Lower leg skin (tissue), 4 donors: Measurements from ENCODE around the gene ZNF385D. TPM values are rescaled to one million over a fixed set of nuclear protein-coding genes. Genes with fewer than 3 reads are reported as not detected.

Experiments used
- DNase-seq, 2 donors: peaks; one replicate each; pipeline ENCODE4 v3.0.0-alpha.2; 2019; ENCODE audit warnings: low spot score in 2 of 2
- H3K4me3 ChIP-seq: fragments of 200-600 bp; sonication (generic); 2 replicates; pipeline ENCODE4 v1.5.1; 2017; ENCODE audit warnings: mild to moderate bottlenecking, low read depth; ENCODE audit not compliant: poor library complexity, severe bottlenecking
- CTCF ChIP-seq, 3 donors: fragments of 450-650 bp; IDR thresholded peaks; one replicate each; pipeline ENCODE4 v1.5.1; 2016; ENCODE audit warnings: antibody characterized with exemption in 3 of 3, mild to moderate bottlenecking in 3 of 3, moderate library complexity in 2 of 3
- POLR2A ChIP-seq, 2 donors: fragments of 450-650 bp; IDR thresholded peaks; one replicate each; pipeline ENCODE4 v1.6.1; 2016 to 2017; ENCODE audit warnings: antibody characterized with exemption in 2 of 2, mild to moderate bottlenecking in 1 of 2, moderate library complexity in 1 of 2
- WGBS, 2 donors: methylation state at CpG; one replicate each; pipeline ENCODE4 v1.1.5; 2018; 5-methylcytosine and 5-hydroxymethylcytosine counted together
- intact Hi-C: fragments of 100-400 bp; cut with DNase I; formaldehyde crosslinking; loops from one replicate; pipeline ENCODE4 v1.15.0; 2023; ENCODE audit warnings: low total_unique reads
- total RNA-seq, 4 donors: library from RNA; depleted of rRNA; stranded (reverse); fragments of >200 nt; gene quantifications; one replicate each; pipeline ENCODE4 v1.1.0, GENCODE V29; 2016

Gene ZNF385D
- total RNA-seq, 4 donors from 2014 or later: 0.38 to 4.2 (median 2.1) TPM

- WGBS, 2 donors: 83 to 85% methylated on average over 1 of the region's 1 CpG
- DNase-seq: no peak
- TF ChIP-seq CTCF (IDR thresholded peaks at IDR 0.05): no peak
- TF ChIP-seq POLR2A (IDR thresholded peaks at IDR 0.05): no peak
- intact Hi-C loops: no loop called here
- H3K4me3 ChIP-seq: no peak overlapping the region
These were observed 266.2 kb downstream of the ZNF385D start for GRCh38 chr3:21484828-21485144.

GRCh38 chr3:21484057-21484827, 266.8 kb downstream of the ZNF385D start:
- H3K4me3 ChIP-seq: no peak overlapping the region
- TF ChIP-seq CTCF (IDR thresholded peaks at IDR 0.05) (no peak), POLR2A (IDR thresholded peaks at IDR 0.05) (no peak)
- WGBS, 2 donors: 67 to 73% methylated on average over 5 of the region's 5 CpGs
- intact Hi-C loops: no loop called here
- DNase-seq: peak in 1 of 2 donors; percentile 14

GRCh38 chr3:21481991-21482390, 269.0 kb downstream of the ZNF385D start:
- no peak overlapping the region for H3K4me3 ChIP-seq
- DNase-seq: no peak
- intact Hi-C loops: no loop called here
- 88 to 100% methylated on average over 1 of the region's 1 CpG for WGBS, 2 donors
- TF ChIP-seq POLR2A (IDR thresholded peaks at IDR 0.05) (no peak), CTCF (IDR thresholded peaks at IDR 0.05) (no peak)

GRCh38 chr3:21477541-21478288, 273.3 kb downstream of the ZNF385D start:
- TF ChIP-seq POLR2A (IDR thresholded peaks at IDR 0.05) (no peak), CTCF (IDR thresholded peaks at IDR 0.05) (no peak)

GRCh38 chr3:21466476-21466875, 284.5 kb downstream of the ZNF385D start:
- DNase-seq: no peak
- intact Hi-C loops: no loop called here
- 37 to 94% methylated on average over 1 of the region's 1 CpG for WGBS, 2 donors
- no peak for TF ChIP-seq POLR2A (IDR thresholded peaks at IDR 0.05)
- no peak for TF ChIP-seq CTCF (IDR thresholded peaks at IDR 0.05)
- H3K4me3 ChIP-seq: no peak overlapping the region

More at GRCh38 chr3:21477541-21478288, 273.3 kb downstream of the ZNF385D start:
- H3K4me3 ChIP-seq: no peak overlapping the region
- intact Hi-C loops: no loop called here
- no peak for DNase-seq
